Esophagus mucosa (tissue), 1 donor: ENCODE measurements around the gene PSME1. TPM values are rescaled to one million over a fixed set of nuclear protein-coding genes. Genes with fewer than 3 reads are reported as not detected.

Source experiments
- ATAC-seq: fragments of 200-7000 bp; cut with Tn5 transposase; one replicate; pipeline ENCODE4 v1.9.1; 2020
- total RNA-seq: library from RNA; stranded (reverse); gene quantifications from one replicate; pipeline ENCODE4 v1.2.4, GENCODE V29; 2023
- donor health status: DM: yes; HTN: yes; CAD: no.

Gene PSME1
- total RNA-seq, 1 donor from 2014 or later, result 123 TPM

- ATAC-seq, result no peak
Measured at GRCh38 chr14:24130380-24130716, 5.6 kb upstream of the PSME1 start, which contains the start of gene FITM1. FITM1 (plus strand) TSS chr14:24130659; CDS start chr14:24131564, 905 bp downstream.

GRCh38 chr14:24130717-24131548, 5.1 kb upstream of the PSME1 start:
- no peak for ATAC-seq

GRCh38 chr14:24131549-24131966, 4.4 kb upstream of the PSME1 start:
- no peak for ATAC-seq

GRCh38 chr14:24132061-24132685, 3.8 kb upstream of the PSME1 start:
- peak; percentile 12 for ATAC-seq

GRCh38 chr14:24132976-24133375, 3.0 kb upstream of the PSME1 start:
- no peak for ATAC-seq

GRCh38 chr14:24133735-24134134, 2.3 kb upstream of the PSME1 start:
- no peak for ATAC-seq

GRCh38 chr14:24135584-24135833, 485 bp upstream of the PSME1 start:
- ATAC-seq, result no peak

- ATAC-seq, result no peak
Measured at GRCh38 chr14:24136684-24137528, 912 bp downstream of the PSME1 start.

GRCh38 chr14:24137529-24138395, 1.8 kb downstream of the PSME1 start:
- no peak for ATAC-seq

GRCh38 chr14:24138396-24139271, 2.6 kb downstream of the PSME1 start:
- ATAC-seq, result no peak

GRCh38 chr14:24139272-24139934, 3.4 kb downstream of the PSME1 start:
- no peak for ATAC-seq

GRCh38 chr14:24141097-24141880, 5.3 kb downstream of the PSME1 start, which contains the start of gene EMC9:
EMC9 (minus strand) TSS chr14:24141591; CDS start chr14:24141304, 287 bp downstream.
- ATAC-seq, result peak; percentile 92

- no peak for ATAC-seq
Measured at GRCh38 chr14:24143511-24143910, 7.5 kb downstream of the PSME1 start.

GRCh38 chr14:24144451-24144850, 8.5 kb downstream of the PSME1 start:
- ATAC-seq, result no peak

GRCh38 chr14:24145219-24145618, 9.2 kb downstream of the PSME1 start:
- no peak for ATAC-seq

GRCh38 chr14:24145690-24146452, 9.9 kb downstream of the PSME1 start:
- no peak for ATAC-seq

- ATAC-seq, result peak; percentile 82
Measured at GRCh38 chr14:24146453-24146977, 10.5 kb downstream of the PSME1 start, which contains the start of gene PSME2. PSME2 (minus strand) TSS chr14:24146610; CDS start chr14:24146581, 29 bp downstream.

- peak; percentile 94 for ATAC-seq
Measured at GRCh38 chr14:24146978-24147760, 11.2 kb downstream of the PSME1 start, which contains the start of gene RNF31. RNF31 (plus strand) TSS chr14:24147498; CDS start chr14:24147699, 201 bp downstream.
